ENCODE measurements around the gene PAX7.

DNA sequence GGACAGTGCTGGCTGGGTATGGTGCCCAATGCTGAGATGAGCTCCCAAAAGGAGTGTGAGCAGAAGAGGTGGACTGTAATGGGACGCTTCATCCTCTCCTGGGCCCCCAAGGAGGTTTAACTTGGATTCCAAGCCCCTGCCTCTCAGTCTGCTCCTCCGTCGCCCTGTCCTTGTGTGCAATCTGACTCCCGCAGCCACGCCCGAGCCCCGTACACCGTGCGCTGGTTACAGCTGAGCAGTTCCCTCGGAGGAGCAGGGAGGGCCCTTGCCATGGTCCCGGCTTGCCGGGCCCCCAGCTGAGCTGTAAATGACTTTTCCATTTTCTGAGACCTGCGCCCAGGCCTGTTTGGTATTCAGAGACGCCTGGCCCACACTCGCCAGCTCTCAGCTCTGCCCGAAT lies 53.7 kb downstream of the PAX7 start:
- TF ChIP-seq POLR2AphosphoS5 (IDR thresholded peaks at IDR 0.05), result no peak
- TF ChIP-seq, protein P1, sequence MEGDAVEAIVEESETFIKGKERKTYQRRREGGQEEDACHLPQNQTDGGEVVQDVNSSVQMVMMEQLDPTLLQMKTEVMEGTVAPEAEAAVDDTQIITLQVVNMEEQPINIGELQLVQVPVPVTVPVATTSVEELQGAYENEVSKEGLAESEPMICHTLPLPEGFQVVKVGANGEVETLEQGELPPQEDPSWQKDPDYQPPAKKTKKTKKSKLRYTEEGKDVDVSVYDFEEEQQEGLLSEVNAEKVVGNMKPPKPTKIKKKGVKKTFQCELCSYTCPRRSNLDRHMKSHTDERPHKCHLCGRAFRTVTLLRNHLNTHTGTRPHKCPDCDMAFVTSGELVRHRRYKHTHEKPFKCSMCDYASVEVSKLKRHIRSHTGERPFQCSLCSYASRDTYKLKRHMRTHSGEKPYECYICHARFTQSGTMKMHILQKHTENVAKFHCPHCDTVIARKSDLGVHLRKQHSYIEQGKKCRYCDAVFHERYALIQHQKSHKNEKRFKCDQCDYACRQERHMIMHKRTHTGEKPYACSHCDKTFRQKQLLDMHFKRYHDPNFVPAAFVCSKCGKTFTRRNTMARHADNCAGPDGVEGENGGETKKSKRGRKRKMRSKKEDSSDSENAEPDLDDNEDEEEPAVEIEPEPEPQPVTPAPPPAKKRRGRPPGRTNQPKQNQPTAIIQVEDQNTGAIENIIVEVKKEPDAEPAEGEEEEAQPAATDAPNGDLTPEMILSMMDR (IDR thresholded peaks at IDR 0.05), result no peak
